ENCODE data around the gene SCGN.

DNA sequence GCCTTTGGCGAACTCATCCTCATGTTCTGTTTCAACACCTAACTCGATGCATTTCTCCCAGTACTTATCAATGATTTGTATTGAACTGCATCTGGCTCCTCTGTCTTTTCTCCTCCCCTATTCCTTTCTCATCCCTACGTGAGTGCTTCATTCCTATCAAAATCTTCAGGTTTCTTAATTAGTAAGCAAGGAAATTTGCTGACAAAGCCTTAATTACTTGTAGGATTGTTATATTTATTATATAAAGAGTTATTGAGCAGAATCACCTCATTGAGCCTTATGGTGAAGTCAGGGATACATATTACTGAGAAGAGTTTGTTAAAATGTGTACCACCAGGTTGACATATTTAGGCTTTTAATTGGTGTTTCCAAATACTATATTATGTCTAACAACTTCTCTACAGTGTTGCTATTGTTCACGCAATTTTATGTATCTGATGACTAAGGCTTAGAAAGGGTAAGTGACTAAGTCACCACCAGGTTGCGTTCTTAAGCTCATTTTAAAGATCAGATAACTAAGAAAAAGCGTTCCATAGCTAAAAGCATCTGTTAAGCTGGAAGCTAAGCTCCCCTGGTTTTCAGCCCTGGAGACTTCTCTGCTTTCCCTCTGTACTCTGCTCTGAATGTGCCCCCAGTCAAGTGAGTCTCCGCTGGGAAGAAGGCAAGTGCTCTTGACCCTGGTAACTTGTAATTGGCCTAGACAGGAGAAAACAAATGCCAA is 18.9 kb downstream of the SCGN start:
- no peak for TF ChIP-seq POLR2A (IDR thresholded peaks at IDR 0.05; ENCODE audit: low read depth, low read length)
- no peak for TF ChIP-seq POLR2AphosphoS5 (IDR thresholded peaks at IDR 0.05; ENCODE audit: low read depth, low read length)
- no peak for TF ChIP-seq TAF1 (IDR thresholded peaks at IDR 0.05; ENCODE audit: low read depth, low read length)
- no peak for TF ChIP-seq POU2F2 (IDR thresholded peaks at IDR 0.05; ENCODE audit: low read depth, low read length)
- no peak for TF ChIP-seq PAX5 (IDR thresholded peaks at IDR 0.05; ENCODE audit: insufficient read depth, low read length, severe bottlenecking)

Measured in GM12891 (cell line).